Esophagus muscularis mucosa (tissue), 4 donors: ENCODE data around the gene DGCR8.

Source experiments
- CTCF ChIP-seq, 3 experiments: fragments of 200-600 bp in 2 of 3; fragments of 450-650 bp in 1 of 3; sonication (generic) in 2 of 3; IDR thresholded peaks; one replicate each; pipeline ENCODE4 v1.5.1; 2017 to 2019; ENCODE audit warnings: antibody characterized with exemption in 3 of 3, mild to moderate bottlenecking in 2 of 3, moderate library complexity in 1 of 3
- EP300 ChIP-seq: sonication (generic); formaldehyde crosslinking; IDR thresholded peaks from one replicate; pipeline ENCODE4 v1.6.1; 2017; ENCODE audit warnings: antibody characterized with exemption
- POLR2A ChIP-seq: fragments of 450-650 bp; IDR thresholded peaks from one replicate; pipeline ENCODE4 v1.6.1; 2017; ENCODE audit warnings: antibody characterized with exemption, moderate library complexity, mild to moderate bottlenecking, low read depth

GRCh38 chr22:20055654-20056053, 24.4 kb upstream of the DGCR8 start:
- TF ChIP-seq CTCF (IDR thresholded peaks at IDR 0.05) (no peak), POLR2A (no peak), EP300 (no peak)
